SK-N-SH treated with all-trans-retinoic acid at 6 μM for 48 hours (cell line): ENCODE measurements around the gene ADAT3.
A peak's percentile ranks its signal among the peaks of the same experiment; 100 is the strongest.

Experiments used
- ATAC-seq: fragments of 200-7000 bp; cut with Tn5 transposase; 3 replicates; pipeline ENCODE4 v1.9.1; 2020; ENCODE audit warnings: mild to moderate bottlenecking, moderate library complexity
- BACH2 ChIP-seq: fragments of 250-450 bp; sonication (Bioruptor Pico); IDR thresholded peaks from 2 replicates; pipeline ENCODE4 v1.9.0; 2021; ENCODE audit warnings: mild to moderate bottlenecking, borderline replicate concordance
- CSDC2 ChIP-seq: fragments of 250-450 bp; sonication (Bioruptor Pico); IDR thresholded peaks from 2 replicates; pipeline ENCODE4 v1.5.0; 2020; ENCODE audit warnings: mild to moderate bottlenecking, moderate library complexity
- CSRNP3 ChIP-seq: fragments of 250-450 bp; sonication (Bioruptor Pico); IDR thresholded peaks from 2 replicates; pipeline ENCODE4 v1.5.1; 2021; ENCODE audit warnings: mild to moderate bottlenecking, moderate library complexity
- GLIS3 ChIP-seq: fragments of 250-450 bp; sonication (Bioruptor Pico); IDR thresholded peaks from 2 replicates; pipeline ENCODE4 v1.5.0; 2020; ENCODE audit warnings: mild to moderate bottlenecking, moderate library complexity
- OSR1 ChIP-seq: fragments of 250-450 bp; sonication (Bioruptor Pico); IDR thresholded peaks from 2 replicates; pipeline ENCODE4 v1.8.0; 2022; ENCODE audit warnings: moderate library complexity, mild to moderate bottlenecking, inconsistent platforms
- PPARA ChIP-seq: fragments of 250-450 bp; sonication (Bioruptor Pico); IDR thresholded peaks from 2 replicates; pipeline ENCODE4 v1.5.0; 2020; ENCODE audit warnings: mild to moderate bottlenecking, borderline replicate concordance
- RARB ChIP-seq: fragments of 250-450 bp; sonication (Bioruptor Pico); IDR thresholded peaks from 2 replicates; pipeline ENCODE4 v1.8.0; 2021; ENCODE audit warnings: mild to moderate bottlenecking, moderate library complexity
- TCF4 ChIP-seq: fragments of 250-450 bp; sonication (Bioruptor Pico); IDR thresholded peaks from 2 replicates; pipeline ENCODE4 v1.8.0; 2021; ENCODE audit warnings: mild to moderate bottlenecking, moderate library complexity, borderline replicate concordance
- TOX ChIP-seq: fragments of 250-450 bp; sonication (Bioruptor Pico); IDR thresholded peaks from 2 replicates; pipeline ENCODE4 v1.8.0; 2021; ENCODE audit warnings: mild to moderate bottlenecking, moderate library complexity, borderline replicate concordance
- ZFP3 ChIP-seq: fragments of 250-450 bp; sonication (Bioruptor Pico); IDR thresholded peaks from 2 replicates; pipeline ENCODE4 v1.5.0; 2020; ENCODE audit warnings: mild to moderate bottlenecking, moderate library complexity
- ZFP30 ChIP-seq: fragments of 450-650 bp; formaldehyde crosslinking; IDR thresholded peaks from 2 replicates; pipeline ENCODE4 v1.5.0; 2022; ENCODE audit warnings: mild to moderate bottlenecking, moderate library complexity
- ZNF565 ChIP-seq: fragments of 450-650 bp; formaldehyde crosslinking; conservative IDR thresholded peaks from 2 replicates; pipeline ENCODE4 v1.5.0; 2020; ENCODE audit warnings: low read depth, mild to moderate bottlenecking, moderate library complexity
- ZNF70 ChIP-seq: fragments of 450-650 bp; formaldehyde crosslinking; IDR thresholded peaks from 2 replicates; pipeline ENCODE4 v1.5.0; 2020; ENCODE audit warnings: mild to moderate bottlenecking, moderate library complexity
- TF ChIP-seq, protein P1 (sequence below): fragments of 250-450 bp; sonication (Bioruptor Pico); IDR thresholded peaks from 2 replicates; pipeline ENCODE4 v1.8.0; 2020; ENCODE audit warnings: mild to moderate bottlenecking, moderate library complexity, borderline replicate concordance
- TF ChIP-seq, protein P2 (sequence below): fragments of 250-450 bp; sonication (Bioruptor Pico); IDR thresholded peaks from 2 replicates; pipeline ENCODE4 v1.5.0; 2020; ENCODE audit warnings: mild to moderate bottlenecking, moderate library complexity
- TF ChIP-seq, protein P3 (sequence below): fragments of 250-450 bp; sonication (Bioruptor Pico); IDR thresholded peaks from 2 replicates; pipeline ENCODE4 v1.5.1; 2020; ENCODE audit warnings: low read depth, mild to moderate bottlenecking, moderate library complexity

Gene ADAT3

GRCh38 chr19:1864480-1865171 is 40.6 kb upstream of the ADAT3 start:
- ATAC-seq = peak; percentile 86
- no peak for TF ChIP-seq CSRNP3 (CRISPR knock-in tag)
- TF ChIP-seq, protein P1, sequence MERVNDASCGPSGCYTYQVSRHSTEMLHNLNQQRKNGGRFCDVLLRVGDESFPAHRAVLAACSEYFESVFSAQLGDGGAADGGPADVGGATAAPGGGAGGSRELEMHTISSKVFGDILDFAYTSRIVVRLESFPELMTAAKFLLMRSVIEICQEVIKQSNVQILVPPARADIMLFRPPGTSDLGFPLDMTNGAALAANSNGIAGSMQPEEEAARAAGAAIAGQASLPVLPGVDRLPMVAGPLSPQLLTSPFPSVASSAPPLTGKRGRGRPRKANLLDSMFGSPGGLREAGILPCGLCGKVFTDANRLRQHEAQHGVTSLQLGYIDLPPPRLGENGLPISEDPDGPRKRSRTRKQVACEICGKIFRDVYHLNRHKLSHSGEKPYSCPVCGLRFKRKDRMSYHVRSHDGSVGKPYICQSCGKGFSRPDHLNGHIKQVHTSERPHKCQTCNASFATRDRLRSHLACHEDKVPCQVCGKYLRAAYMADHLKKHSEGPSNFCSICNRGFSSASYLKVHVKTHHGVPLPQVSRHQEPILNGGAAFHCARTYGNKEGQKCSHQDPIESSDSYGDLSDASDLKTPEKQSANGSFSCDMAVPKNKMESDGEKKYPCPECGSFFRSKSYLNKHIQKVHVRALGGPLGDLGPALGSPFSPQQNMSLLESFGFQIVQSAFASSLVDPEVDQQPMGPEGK (CRISPR knock-in tag) = peak; percentile 65; the same call in 1 of the 2 replicates
- TF ChIP-seq, protein P2, sequence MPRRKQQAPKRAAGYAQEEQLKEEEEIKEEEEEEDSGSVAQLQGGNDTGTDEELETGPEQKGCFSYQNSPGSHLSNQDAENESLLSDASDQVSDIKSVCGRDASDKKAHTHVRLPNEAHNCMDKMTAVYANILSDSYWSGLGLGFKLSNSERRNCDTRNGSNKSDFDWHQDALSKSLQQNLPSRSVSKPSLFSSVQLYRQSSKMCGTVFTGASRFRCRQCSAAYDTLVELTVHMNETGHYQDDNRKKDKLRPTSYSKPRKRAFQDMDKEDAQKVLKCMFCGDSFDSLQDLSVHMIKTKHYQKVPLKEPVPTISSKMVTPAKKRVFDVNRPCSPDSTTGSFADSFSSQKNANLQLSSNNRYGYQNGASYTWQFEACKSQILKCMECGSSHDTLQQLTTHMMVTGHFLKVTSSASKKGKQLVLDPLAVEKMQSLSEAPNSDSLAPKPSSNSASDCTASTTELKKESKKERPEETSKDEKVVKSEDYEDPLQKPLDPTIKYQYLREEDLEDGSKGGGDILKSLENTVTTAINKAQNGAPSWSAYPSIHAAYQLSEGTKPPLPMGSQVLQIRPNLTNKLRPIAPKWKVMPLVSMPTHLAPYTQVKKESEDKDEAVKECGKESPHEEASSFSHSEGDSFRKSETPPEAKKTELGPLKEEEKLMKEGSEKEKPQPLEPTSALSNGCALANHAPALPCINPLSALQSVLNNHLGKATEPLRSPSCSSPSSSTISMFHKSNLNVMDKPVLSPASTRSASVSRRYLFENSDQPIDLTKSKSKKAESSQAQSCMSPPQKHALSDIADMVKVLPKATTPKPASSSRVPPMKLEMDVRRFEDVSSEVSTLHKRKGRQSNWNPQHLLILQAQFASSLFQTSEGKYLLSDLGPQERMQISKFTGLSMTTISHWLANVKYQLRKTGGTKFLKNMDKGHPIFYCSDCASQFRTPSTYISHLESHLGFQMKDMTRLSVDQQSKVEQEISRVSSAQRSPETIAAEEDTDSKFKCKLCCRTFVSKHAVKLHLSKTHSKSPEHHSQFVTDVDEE (CRISPR knock-in tag) = 0 out of 2 replicates have a peak, but pooled peaks have one; percentile 11

GRCh38 chr19:1865172-1866010 is 39.8 kb upstream of the ADAT3 start:
- TF ChIP-seq CSDC2 (CRISPR knock-in tag) (no peak), CSRNP3 (CRISPR knock-in tag) (no peak)
- no peak for ATAC-seq

- no peak for TF ChIP-seq TCF4 (CRISPR knock-in tag)
- ATAC-seq = no peak
Observed at GRCh38 chr19:1866693-1867348, 38.4 kb upstream of the ADAT3 start.

DNA sequence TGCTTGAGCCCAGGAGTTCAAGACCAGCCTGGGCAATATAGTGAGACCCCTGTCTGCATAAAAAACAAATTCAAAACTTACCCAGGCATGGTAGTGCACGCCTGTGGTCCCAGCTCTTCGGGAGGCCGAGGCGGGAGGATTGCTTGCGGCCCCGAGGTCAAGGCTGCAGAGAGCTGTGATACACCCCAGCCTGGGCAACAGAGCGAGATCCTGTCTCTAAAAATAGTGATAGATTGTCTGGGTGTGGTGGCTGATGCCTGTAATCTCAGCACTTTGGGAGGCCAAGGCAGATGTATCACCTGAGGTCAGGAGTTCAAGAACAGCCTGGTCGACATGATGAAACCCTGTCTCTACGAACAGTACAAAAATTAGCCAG is 37.9 kb upstream of the ADAT3 start:
- TF ChIP-seq ZNF70 (CRISPR knock-in tag) (no peak), TOX (no peak), RARB (no peak), ZFP3 (CRISPR knock-in tag) (no peak), ZNF565 (CRISPR knock-in tag) (no peak), BACH2 (CRISPR knock-in tag) (no peak), OSR1 (no peak), GLIS3 (no peak), TCF4 (CRISPR knock-in tag) (no peak), CSRNP3 (CRISPR knock-in tag) (no peak), PPARA (CRISPR knock-in tag) (no peak), ZFP30 (CRISPR knock-in tag) (no peak)
- TF ChIP-seq, protein P1 (CRISPR knock-in tag) = no peak
- TF ChIP-seq, protein P3, sequence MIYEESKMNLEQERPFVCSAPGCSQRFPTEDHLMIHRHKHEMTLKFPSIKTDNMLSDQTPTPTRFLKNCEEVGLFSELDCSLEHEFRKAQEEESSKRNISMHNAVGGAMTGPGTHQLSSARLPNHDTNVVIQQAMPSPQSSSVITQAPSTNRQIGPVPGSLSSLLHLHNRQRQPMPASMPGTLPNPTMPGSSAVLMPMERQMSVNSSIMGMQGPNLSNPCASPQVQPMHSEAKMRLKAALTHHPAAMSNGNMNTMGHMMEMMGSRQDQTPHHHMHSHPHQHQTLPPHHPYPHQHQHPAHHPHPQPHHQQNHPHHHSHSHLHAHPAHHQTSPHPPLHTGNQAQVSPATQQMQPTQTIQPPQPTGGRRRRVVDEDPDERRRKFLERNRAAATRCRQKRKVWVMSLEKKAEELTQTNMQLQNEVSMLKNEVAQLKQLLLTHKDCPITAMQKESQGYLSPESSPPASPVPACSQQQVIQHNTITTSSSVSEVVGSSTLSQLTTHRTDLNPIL (CRISPR knock-in tag) = no peak
- ATAC-seq = no peak
